ENCODE data around the gene OR2T3. TPM values are rescaled to one million over a fixed set of nuclear protein-coding genes. Genes with fewer than 3 reads are reported as not detected.
"Not testable (repeated sequence)": the region's sequence is repeated elsewhere in the genome, so short reads cannot be mapped to it uniquely, and the experiment has no call there.

OR2T3 gene
- not detected in 2 replicates for total RNA-seq

DNA sequence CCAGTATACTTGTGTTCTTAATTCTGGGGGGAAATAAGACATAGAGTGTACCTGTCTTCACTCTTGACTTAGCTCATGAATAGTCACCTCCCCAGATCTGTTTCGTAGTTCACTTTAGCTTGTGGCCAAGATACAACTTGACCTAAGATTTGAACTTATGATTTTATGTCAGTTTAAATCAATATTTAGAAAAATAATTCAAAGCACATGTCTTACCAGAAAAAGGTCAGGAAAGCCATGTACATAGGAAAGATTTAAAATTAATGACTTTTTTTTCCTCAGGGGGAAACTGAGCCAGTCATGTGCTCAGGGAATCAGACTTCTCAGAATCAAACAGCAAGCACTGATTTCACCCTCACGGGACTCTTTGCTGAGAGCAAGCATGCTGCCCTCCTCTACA is at the start of gene OR2T3:
OR2T3 (plus strand) TSS at position 301 of the 400 bp plus-strand sequence; CDS start at position 301, 0 bp downstream.
- DNase-seq (ENCODE audit: extremely low read depth, low read depth, low spot score) = not testable (repeated sequence)

DNA sequence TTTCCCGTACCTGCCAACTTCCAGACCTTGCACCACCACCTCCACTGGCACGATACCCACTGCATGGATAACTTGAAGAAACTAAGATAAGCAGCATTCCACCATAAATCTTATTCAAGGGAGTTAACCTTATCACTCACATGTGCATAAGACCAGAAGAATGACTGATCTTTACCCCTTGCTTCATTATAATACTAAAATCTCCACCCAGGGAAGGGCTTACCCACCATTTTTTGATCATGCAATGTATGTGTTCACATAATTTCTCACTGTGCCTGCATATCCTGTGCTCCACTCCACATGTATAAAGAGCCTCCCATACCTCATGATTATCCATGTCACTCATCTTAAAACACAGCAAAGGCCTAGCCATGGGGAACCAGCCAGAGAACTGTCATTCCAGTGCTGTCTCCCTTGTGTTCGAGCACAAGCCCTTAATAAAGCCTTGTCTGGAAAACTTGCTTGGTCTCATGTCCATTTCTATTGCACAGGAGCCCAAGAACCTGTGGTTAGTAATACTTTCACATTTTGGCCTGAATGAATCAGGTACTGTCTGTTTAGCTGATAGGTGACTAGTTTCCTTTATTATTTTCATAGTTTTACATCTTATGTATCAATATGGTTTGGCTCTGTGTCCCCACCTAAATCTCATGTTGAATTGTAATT is 45.5 kb upstream of the OR2T3 start:
- not testable (repeated sequence) for DNase-seq (ENCODE audit: extremely low read depth, low read depth, low spot score)

DNA sequence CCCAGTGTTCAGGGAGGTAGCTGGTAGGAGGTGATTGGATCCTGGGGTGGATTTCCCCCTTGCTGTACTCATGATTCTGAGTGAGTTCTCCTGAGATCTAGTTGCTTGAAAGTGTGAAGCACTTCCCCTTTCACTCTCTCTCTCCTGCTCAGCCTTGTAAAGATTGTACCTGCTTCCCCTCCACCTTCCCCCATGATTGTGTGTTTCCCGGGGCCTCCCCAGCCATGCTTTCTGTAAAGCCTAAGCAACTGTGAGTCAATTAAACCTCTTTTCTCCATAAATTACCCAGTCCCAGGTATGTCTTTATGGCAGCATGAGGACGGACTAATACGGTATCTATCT is 45.0 kb upstream of the OR2T3 start:
- not testable (repeated sequence) for DNase-seq (ENCODE audit: extremely low read depth, low read depth, low spot score)

DNA sequence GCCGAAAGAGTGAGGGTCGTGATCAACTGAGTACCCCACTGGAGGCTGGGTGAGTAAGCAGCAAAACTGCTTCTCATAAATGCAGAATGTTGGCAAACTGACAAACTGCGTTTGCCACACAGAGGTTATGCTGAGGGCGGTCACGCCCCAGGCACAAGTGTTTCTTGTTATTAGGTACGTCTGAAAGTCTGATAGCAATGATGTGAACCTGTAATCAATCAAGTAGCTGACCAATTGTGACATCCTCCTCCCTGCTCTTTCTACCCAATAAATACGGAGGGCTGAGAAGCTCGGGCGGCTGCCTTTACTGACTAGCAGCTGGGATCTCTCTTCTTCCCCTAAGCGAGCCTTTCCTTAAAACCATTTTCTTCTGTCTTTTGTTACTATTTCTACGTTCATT is 41.5 kb upstream of the OR2T3 start:
- DNase-seq (ENCODE audit: extremely low read depth, low read depth, low spot score) = not testable (repeated sequence)

- DNase-seq (ENCODE audit: extremely low read depth, low read depth, low spot score) = not testable (repeated sequence)
Measured at GRCh38 chr1:248432201-248432600, 41.0 kb upstream of the OR2T3 start.

DNA sequence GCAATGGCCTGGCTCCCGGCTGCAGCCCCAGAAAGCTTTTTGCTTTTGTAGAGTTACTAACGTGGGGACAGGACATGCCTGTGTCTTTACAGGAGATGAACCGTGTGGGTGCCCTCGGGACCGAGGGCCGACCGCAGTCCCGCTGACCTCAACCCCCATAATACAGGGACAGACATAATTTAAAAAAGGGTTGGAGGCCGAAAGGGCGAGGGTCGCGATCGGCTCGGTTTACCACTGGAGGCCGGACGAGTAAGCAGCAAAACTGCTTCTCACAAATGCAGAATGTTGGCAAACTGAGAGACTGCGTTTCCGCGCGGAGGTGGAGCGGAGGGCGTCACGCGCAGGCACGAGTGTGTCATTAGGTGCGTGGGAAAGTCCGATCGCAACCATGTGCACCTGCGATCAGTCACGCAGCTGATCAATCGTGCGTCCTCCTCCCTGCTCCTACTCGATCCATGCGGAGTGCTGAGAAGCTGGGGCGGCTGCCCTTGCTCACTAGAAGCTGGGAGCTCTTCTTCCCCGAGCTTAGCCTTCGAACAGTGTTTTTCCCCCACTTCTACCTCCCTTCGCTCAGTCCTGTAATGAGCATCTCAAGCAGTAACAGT is 39.2 kb upstream of the OR2T3 start:
- DNase-seq (ENCODE audit: extremely low read depth, low read depth, low spot score) = not testable (repeated sequence)

- DNase-seq (ENCODE audit: extremely low read depth, low read depth, low spot score) = not testable (repeated sequence)
Measured at GRCh38 chr1:248434913-248435312, 38.2 kb upstream of the OR2T3 start.

- not testable (repeated sequence) for DNase-seq (ENCODE audit: extremely low read depth, low read depth, low spot score)
Measured at GRCh38 chr1:248436303-248436702, 36.8 kb upstream of the OR2T3 start.

- DNase-seq (ENCODE audit: extremely low read depth, low read depth, low spot score) = not testable (repeated sequence)
Measured at GRCh38 chr1:248438668-248439067, 34.5 kb upstream of the OR2T3 start.

DNA sequence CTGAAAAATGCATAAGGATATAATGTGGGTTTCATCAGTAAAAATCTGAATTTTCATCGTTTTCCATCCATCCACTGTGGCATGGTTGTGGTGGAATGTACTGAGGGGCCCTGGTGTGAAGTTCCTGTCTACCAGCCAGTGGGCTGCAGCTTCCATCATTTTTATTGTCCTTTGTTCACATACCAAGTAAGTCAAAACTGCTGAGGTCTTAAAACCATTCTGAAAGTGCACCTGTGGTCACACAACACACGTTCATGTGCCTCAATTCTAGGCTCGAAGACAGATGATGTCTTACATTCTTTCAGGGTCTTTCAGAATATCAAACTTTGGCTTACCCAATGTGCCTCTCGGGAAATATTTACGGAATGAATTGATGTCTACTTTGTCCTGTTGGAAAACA is 33.9 kb upstream of the OR2T3 start:
- not testable (repeated sequence) for DNase-seq (ENCODE audit: extremely low read depth, low read depth, low spot score)

DNA sequence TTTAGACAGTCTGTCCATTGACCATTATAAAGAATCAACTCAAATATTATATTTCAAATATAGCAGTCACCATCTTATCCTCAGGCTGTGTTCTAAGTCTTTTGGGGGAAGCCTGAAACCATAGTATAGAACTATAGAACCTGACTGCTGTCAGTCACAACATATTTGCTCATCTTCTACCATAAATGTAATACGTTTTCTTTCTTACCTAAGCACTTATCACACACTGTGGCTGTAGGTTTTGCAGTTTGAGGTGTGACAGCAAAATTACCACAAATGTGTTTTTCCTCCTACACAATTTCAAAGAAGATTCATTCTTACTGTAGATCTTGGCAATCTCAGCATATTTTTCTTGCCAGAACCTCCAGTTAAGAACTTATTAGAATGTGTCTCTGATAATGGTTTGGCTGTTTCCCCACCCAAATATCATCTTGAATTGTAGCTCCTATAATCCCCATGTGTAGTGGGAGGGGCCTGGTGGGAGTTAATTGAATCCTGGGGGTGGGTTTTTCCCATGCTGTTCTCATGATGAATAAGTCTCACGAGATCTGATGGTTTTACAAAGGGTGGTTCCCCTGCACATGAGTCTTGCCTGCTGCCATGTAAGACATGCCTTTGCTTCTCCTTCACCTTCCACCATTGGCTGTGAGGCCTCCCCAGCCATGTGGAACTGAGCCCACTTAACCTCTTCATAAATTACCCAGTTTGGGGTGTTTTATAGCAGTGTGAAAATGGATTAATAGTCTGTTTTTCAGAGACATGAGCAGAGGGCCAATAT is 30.5 kb upstream of the OR2T3 start:
- not testable (repeated sequence) for DNase-seq (ENCODE audit: extremely low read depth, low read depth, low spot score)

- not testable (repeated sequence) for DNase-seq (ENCODE audit: extremely low read depth, low read depth, low spot score)
Measured at GRCh38 chr1:248444603-248445002, 28.5 kb upstream of the OR2T3 start.

DNA sequence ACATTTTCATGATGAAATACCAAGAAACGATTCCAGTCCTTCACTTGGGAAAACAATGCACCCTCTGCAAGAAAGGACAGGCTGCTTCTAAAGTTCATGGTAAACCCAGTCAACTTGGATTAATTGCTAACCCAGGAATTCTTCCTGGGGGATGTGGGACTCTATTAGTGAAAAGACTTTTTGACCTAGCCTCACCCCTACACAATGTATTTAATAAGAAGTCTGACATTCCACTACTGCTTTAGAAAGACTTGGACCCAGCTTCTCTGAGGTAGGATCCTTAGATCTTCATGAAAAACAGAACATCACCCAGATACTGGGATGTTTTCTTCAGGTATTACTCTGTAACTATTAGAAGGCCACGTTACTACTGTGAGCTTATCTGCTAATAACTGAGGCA is 27.8 kb upstream of the OR2T3 start, which contains the start of gene OR2T2:
OR2T2 (plus strand) TSS at position 239 of the 400 bp plus-strand sequence. CDS start 7,161 bp downstream, outside the sequence.
- not testable (repeated sequence) for DNase-seq (ENCODE audit: extremely low read depth, low read depth, low spot score)

DNA sequence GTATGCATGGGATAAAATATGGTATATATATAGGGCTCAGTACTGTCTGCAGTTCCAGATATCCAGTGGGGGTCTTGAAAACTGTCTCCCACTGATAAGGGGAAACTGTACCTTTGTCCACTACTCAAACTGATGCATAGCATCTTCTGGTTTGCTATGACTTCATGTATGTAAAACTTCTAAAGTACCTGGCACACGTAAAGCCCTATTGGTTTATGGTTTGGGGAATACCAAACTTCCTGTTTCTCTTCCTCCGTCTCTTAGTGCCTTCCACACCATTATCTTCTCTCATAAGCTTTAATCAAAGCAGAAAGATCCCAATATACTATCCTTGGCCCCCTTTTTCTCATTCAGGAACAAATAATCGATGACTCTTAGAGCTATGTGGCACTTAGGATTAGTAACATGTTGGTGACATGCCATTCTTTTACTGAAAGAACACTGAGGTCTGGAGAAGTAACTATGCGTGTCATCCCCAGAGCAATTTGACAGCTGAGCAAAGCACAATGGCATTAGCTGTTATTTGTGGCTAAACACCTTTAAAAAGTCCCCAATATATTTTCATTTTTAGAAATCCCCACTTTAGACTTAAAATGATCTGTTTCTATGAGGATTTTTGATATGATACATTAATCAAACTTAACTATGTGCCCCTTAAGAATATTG is 24.6 kb upstream of the OR2T3 start:
- not testable (repeated sequence) for DNase-seq (ENCODE audit: extremely low read depth, low read depth, low spot score)

DNA sequence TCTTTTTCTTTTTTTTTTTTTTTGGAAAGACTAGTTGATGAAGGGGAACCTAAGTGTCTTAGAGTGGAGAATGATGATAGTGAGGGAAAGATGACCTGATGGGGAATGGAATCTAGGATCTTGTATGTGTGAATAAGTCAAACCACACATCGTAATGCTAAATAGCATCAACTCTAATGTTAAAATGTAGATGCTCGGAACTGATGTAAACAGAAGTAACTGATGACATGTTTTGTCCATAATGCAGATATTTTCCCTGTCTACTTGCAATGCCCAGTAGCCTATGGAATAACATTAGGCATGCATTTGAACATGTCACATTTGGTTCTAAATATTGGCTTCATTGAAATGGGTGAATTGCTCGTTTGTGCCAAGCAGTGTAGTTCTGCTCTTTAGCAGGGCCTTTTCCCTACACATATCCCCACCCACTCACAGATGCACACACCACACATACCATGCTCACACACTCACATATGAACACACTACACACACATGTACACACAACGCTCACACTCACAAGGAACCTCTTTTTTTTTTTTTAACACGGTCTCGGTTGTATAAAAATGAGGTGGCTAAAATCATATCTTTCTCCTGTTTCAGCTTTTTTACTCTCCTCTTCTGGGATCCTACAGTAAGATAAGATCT is 23.2 kb upstream of the OR2T3 start:
- not testable (repeated sequence) for DNase-seq (ENCODE audit: extremely low read depth, low read depth, low spot score)

- not testable (repeated sequence) for DNase-seq (ENCODE audit: extremely low read depth, low read depth, low spot score)
Measured at GRCh38 chr1:248450466-248451145, 22.5 kb upstream of the OR2T3 start.

- not testable (repeated sequence) for DNase-seq (ENCODE audit: extremely low read depth, low read depth, low spot score)
Measured at GRCh38 chr1:248453619-248454018, 19.5 kb upstream of the OR2T3 start.

DNA sequence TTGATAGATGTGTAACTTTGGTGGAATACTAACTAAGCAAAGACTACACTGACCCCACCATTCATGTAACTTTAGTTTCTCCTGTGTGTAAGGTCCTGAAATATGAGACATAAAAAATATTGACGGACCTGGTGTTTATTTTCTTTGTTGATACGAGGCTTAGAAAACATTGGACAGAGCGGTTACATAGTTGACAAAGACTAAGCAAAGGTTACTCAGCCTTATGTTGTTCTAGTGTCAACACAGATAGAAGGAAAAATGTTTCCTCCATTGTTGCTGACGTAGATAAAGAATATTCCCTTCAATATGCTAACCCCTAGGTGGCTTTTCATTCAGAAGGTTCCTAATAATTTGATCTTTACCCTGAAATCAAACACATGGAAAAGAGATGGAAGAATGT is 18.1 kb upstream of the OR2T3 start:
- not testable (repeated sequence) for DNase-seq (ENCODE audit: extremely low read depth, low read depth, low spot score)

- DNase-seq (ENCODE audit: extremely low read depth, low read depth, low spot score) = not testable (repeated sequence)
Measured at GRCh38 chr1:248456635-248457034, 16.5 kb upstream of the OR2T3 start.

GRCh38 chr1:248459117-248459516 is 14.0 kb upstream of the OR2T3 start:
- not testable (repeated sequence) for DNase-seq (ENCODE audit: extremely low read depth, low read depth, low spot score)

Data from glomerular endothelial cell (primary cell).